ENCODE results near the gene UBE2C.

UBE2C gene

GRCh38 chr20:45861221-45862075, 49.0 kb downstream of the UBE2C start:
- no peak for ATAC-seq

GRCh38 chr20:45863543-45864470, 51.4 kb downstream of the UBE2C start:
- ATAC-seq = no peak

- ATAC-seq = no peak
These were observed 54.0 kb downstream of the UBE2C start for GRCh38 chr20:45866454-45866853.

Measured in activated CD4-positive, CD25-positive, alpha-beta regulatory T cell treated with anti-CD3 and anti-CD28 coated beads, Interleukin-2, amount 50 U/mL, for 24 hours (primary cell).